Neutrophil (primary cell): ENCODE measurements around the gene RELT.

Experiments
- H3K27ac ChIP-seq: fragments of 200-600 bp; sonication (generic); 2 replicates; pipeline ENCODE4 v1.5.1; 2016; ENCODE audit warnings: mild to moderate bottlenecking, moderate library complexity
- H3K27me3 ChIP-seq: fragments of 200-600 bp; sonication (generic); 2 replicates; pipeline ENCODE4 v1.6.0; 2016; ENCODE audit warnings: mild to moderate bottlenecking
- H3K36me3 ChIP-seq: fragments of 200-600 bp; sonication (generic); 2 replicates; pipeline ENCODE4 v1.5.1; 2017
- H3K4me1 ChIP-seq, 2 experiments: fragments of 200-600 bp in 1 of 2; sonication (generic) in 1 of 2; 1 replicate in 1 of 2; 2 replicates in 1 of 2; pipeline versions ENCODE4 v1.5.1 to v1.6.1; 2013 to 2016; ENCODE audit warnings: low read depth in 1 of 2, low read length in 1 of 2, mild to moderate bottlenecking in 1 of 2, moderate library complexity in 1 of 2; ENCODE audit not compliant: control insufficient read depth in 1 of 2, insufficient read depth in 1 of 2
- H3K4me3 ChIP-seq, 2 experiments: fragments of 200-600 bp in 1 of 2; sonication (generic) in 1 of 2; 1 replicate in 1 of 2; 2 replicates in 1 of 2; pipeline ENCODE4 v1.5.1; 2013 to 2016; ENCODE audit warnings: low read depth in 1 of 2, low read length in 1 of 2, mild to moderate bottlenecking in 1 of 2, moderate library complexity in 1 of 2
- H3K9me3 ChIP-seq: fragments of 200-600 bp; sonication (generic); 2 replicates; pipeline ENCODE4 v1.5.1; 2016
- CTCF ChIP-seq: fragments of 200-600 bp; sonication (generic); IDR thresholded peaks from 2 replicates; pipeline ENCODE4 v1.5.1; 2016; ENCODE audit warnings: antibody characterized with exemption

RELT gene

GRCh38 chr11:73386546-73386945 lies 10.3 kb downstream of the RELT start:
- H3K36me3 ChIP-seq: peaks cover 40% of the 10 kb centered on the region
- no peaks in the 10 kb centered on the region for H3K9me3 ChIP-seq
- peaks cover 94 to 95% of the 10 kb centered on the region in 2 experiments for H3K4me1 ChIP-seq
- peak overlapping the region; percentile 99 for H3K27ac ChIP-seq
- H3K27me3 ChIP-seq: no peaks in the 10 kb centered on the region
- no peak for TF ChIP-seq CTCF
- peak overlapping the region; percentile 80 to 96 for H3K4me3 ChIP-seq

DNA sequence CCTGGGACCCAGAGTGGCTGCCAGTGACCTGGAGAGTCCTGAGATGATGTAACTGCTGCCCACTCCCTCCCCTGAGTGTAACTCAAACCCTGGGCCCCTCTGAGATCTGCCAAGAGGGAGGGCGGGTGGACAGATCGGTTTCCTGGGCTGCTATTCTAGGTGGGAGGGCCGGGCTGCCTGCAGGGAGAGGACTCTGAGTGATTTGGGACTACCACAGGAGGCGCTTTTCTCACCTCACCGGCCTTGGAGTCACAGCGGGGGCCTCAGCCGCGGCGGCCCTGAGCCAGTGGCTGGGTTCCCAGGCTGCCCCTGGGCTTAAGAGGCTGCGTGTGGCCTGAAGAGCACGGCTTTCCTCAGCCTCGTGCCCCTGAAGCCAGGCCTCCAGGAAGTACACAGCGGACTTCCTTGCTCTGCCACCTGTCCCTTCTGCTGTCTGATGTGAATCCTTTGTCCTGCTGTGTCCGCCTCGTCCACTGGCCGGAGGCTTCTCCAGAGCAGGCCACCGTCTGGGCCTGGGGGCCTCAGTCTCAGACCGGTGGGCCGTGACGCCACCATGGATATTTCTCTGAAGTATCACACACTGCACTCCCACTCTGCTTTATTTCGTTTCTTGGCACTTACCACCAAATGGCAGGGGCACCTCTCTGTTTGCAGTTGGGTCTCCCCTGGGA lies 11.5 kb downstream of the RELT start:
- no peaks in the 10 kb centered on the region for H3K27me3 ChIP-seq
- H3K36me3 ChIP-seq: peaks cover 52% of the 10 kb centered on the region
- peak overlapping the region; percentile 80 to 96 for H3K4me3 ChIP-seq
- H3K9me3 ChIP-seq: no peaks in the 10 kb centered on the region
- peaks cover 85 to 88% of the 10 kb centered on the region in 2 experiments for H3K4me1 ChIP-seq
- no peak for TF ChIP-seq CTCF
- peak overlapping the region; percentile 99 for H3K27ac ChIP-seq

- Histone ChIP-seq H3K27ac (peak overlapping the region; percentile 99), H3K4me3 (peak overlapping the region; percentile 80 to 96), H3K36me3 (peaks cover 59% of the 10 kb centered on the region), H3K4me1 (peaks cover 85 to 88% of the 10 kb centered on the region in 2 experiments), H3K9me3 (no peaks in the 10 kb centered on the region), H3K27me3 (no peaks in the 10 kb centered on the region)
- no peak for TF ChIP-seq CTCF
These were observed 12.3 kb downstream of the RELT start for GRCh38 chr11:73388265-73389133.

GRCh38 chr11:73389134-73389525 lies 12.9 kb downstream of the RELT start:
- H3K36me3 ChIP-seq: peaks cover 64% of the 10 kb centered on the region
- no peaks in the 10 kb centered on the region for H3K27me3 ChIP-seq
- peak overlapping the region; percentile 80 to 96 for H3K4me3 ChIP-seq
- TF ChIP-seq CTCF: no peak
- H3K4me1 ChIP-seq: peaks cover 80 to 81% of the 10 kb centered on the region in 2 experiments
- peak overlapping the region; percentile 99 for H3K27ac ChIP-seq
- H3K9me3 ChIP-seq: no peaks in the 10 kb centered on the region

GRCh38 chr11:73389916-73390315 lies 13.7 kb downstream of the RELT start:
- no peaks in the 10 kb centered on the region for H3K27me3 ChIP-seq
- peak overlapping the region; percentile 99 for H3K27ac ChIP-seq
- peaks cover 73% of the 10 kb centered on the region in 2 experiments for H3K4me1 ChIP-seq
- no peak for TF ChIP-seq CTCF
- H3K36me3 ChIP-seq: peaks cover 64% of the 10 kb centered on the region
- H3K4me3 ChIP-seq: peak overlapping the region in 1 of 2 experiments; percentile 96
- no peaks in the 10 kb centered on the region for H3K9me3 ChIP-seq
